Activated T-cell treated with anti-CD3 and anti-CD28 coated beads, Interleukin-2, amount 50 U/mL, for 72 hours (primary cell): Measurements from ENCODE around the gene ACTR2. TPM values are rescaled to one million over a fixed set of nuclear protein-coding genes. Genes with fewer than 3 reads are reported as not detected.
"Not testable (repeated sequence)": the region's sequence is repeated elsewhere in the genome, so short reads cannot be mapped to it uniquely, and the experiment has no call there.

Experiments
- ATAC-seq, 2 donors: fragments of 150-1000 bp; cut with Tn5 transposase; replicated peaks in 1 of 2; 2 replicates each; pipeline ENCODE4 v1.10.0; 2021; ENCODE audit warnings: moderate library complexity in 2 of 2, mild to moderate bottlenecking in 1 of 2
- DNase-seq, 2 donors: peaks; one replicate each; pipeline ENCODE4 v3.0.0; 2021 to 2022; ENCODE audit warnings: mixed read lengths in 1 of 2
- H3K27ac Mint-ChIP-seq: one replicate; pipeline ENCODE4 v1.8.0; 2022; ENCODE audit warnings: mild to moderate bottlenecking, moderate library complexity, mixed read lengths
- H3K27me3 Mint-ChIP-seq: one replicate; pipeline ENCODE4 v1.8.0; 2022; ENCODE audit warnings: low read depth, mixed read lengths
- H3K36me3 Mint-ChIP-seq, 2 donors: one replicate each; pipeline ENCODE4 v1.8.0; 2022; ENCODE audit warnings: mixed read lengths in 2 of 2, mild to moderate bottlenecking in 1 of 2; ENCODE audit not compliant: insufficient read depth in 2 of 2
- H3K4me1 Mint-ChIP-seq: one replicate; pipeline ENCODE4 v1.8.0; 2022; ENCODE audit warnings: low read depth, mixed read lengths
- H3K4me3 Mint-ChIP-seq, 2 donors: one replicate each; pipeline ENCODE4 v1.8.0; 2022; ENCODE audit warnings: mild to moderate bottlenecking in 2 of 2, mixed read lengths in 2 of 2, moderate library complexity in 2 of 2
- H3K9me3 Mint-ChIP-seq, 2 donors: one replicate each; pipeline ENCODE4 v1.8.0; 2022; ENCODE audit warnings: mixed read lengths in 2 of 2
- total RNA-seq, 2 donors: library from RNA; stranded (reverse); gene quantifications; one replicate each; pipeline ENCODE4 v1.2.3, GENCODE V29; 2022

Gene ACTR2
- total RNA-seq, 2 donors from 2014 or later = 219 to 272 TPM

GRCh38 chr2:65313126-65313953 lies 85.7 kb downstream of the ACTR2 start:
- DNase-seq (no peak), ATAC-seq (no peak)
- no peaks in the 10 kb centered on the region for H3K27me3 Mint-ChIP-seq
- H3K4me1 Mint-ChIP-seq = peaks cover 11% of the 10 kb centered on the region
- H3K27ac Mint-ChIP-seq = no peak overlapping the region
- H3K9me3 Mint-ChIP-seq = no peaks in the 10 kb centered on the region
- no peak overlapping the region for H3K4me3 Mint-ChIP-seq
- H3K36me3 Mint-ChIP-seq = no peaks in the 10 kb centered on the region

DNA sequence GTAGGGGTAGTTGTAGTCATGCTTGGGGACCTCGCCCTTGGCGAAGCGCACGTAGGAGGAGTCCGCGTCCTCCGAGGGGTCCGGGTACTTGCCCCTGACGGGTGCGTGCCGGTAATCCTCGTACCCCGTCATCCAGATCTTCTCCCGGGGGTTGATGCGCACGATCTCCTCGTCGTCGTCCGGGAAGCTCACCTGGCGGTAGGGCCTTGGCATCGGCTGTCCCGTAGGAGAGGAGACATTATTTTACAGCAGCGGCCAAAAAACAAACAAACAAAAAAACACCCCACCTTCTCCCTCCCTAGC lies 86.3 kb downstream of the ACTR2 start:
- DNase-seq (no peak), ATAC-seq (no peak)
- H3K4me1 Mint-ChIP-seq = peaks cover 14% of the 10 kb centered on the region
- H3K36me3 Mint-ChIP-seq = peaks cover 0 to under 1% of the 10 kb centered on the region in 2 donors
- H3K27ac Mint-ChIP-seq = no peak overlapping the region
- no peak overlapping the region for H3K4me3 Mint-ChIP-seq
- H3K9me3 Mint-ChIP-seq = no peaks in the 10 kb centered on the region
- no peaks in the 10 kb centered on the region for H3K27me3 Mint-ChIP-seq

GRCh38 chr2:65314801-65315441 lies 87.3 kb downstream of the ACTR2 start:
- no peak for ATAC-seq
- H3K36me3 Mint-ChIP-seq = peaks cover 0 to 6% of the 10 kb centered on the region in 2 donors
- DNase-seq = no peak
- H3K27ac Mint-ChIP-seq = no peak overlapping the region
- H3K9me3 Mint-ChIP-seq = no peaks in the 10 kb centered on the region
- H3K4me3 Mint-ChIP-seq = no peak overlapping the region
- peaks cover 24% of the 10 kb centered on the region for H3K4me1 Mint-ChIP-seq
- H3K27me3 Mint-ChIP-seq = no peaks in the 10 kb centered on the region

- no peaks in the 10 kb centered on the region for H3K27me3 Mint-ChIP-seq
- H3K4me1 Mint-ChIP-seq = peaks cover 36% of the 10 kb centered on the region
- peaks cover 0 to 6% of the 10 kb centered on the region in 2 donors for H3K36me3 Mint-ChIP-seq
- DNase-seq = no peak
- ATAC-seq = no peak
- H3K9me3 Mint-ChIP-seq = no peaks in the 10 kb centered on the region
- H3K27ac Mint-ChIP-seq = no peak overlapping the region
- no peak overlapping the region for H3K4me3 Mint-ChIP-seq
These were observed 88.4 kb downstream of the ACTR2 start for GRCh38 chr2:65316072-65316471.

DNA sequence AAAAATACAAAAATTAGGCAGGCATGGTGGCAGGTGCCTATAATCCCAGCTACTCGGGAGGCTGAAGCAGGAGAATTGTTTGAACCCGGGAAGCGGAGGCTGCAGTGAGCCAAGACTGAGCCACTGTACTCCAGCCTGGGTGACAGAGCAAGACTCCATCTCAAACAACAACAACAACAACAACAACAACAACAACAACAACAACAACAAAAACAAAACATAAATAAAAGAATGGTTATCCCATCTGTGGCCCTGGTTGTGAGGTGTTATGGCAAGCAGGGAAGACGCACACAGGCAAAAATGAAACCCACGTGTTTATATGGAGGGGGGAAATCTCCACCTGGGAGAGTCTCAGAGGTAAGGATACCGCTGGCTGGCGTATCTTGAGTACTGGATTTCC lies 89.7 kb downstream of the ACTR2 start:
- H3K9me3 Mint-ChIP-seq, H3K36me3 Mint-ChIP-seq: not testable (repeated sequence)

DNA sequence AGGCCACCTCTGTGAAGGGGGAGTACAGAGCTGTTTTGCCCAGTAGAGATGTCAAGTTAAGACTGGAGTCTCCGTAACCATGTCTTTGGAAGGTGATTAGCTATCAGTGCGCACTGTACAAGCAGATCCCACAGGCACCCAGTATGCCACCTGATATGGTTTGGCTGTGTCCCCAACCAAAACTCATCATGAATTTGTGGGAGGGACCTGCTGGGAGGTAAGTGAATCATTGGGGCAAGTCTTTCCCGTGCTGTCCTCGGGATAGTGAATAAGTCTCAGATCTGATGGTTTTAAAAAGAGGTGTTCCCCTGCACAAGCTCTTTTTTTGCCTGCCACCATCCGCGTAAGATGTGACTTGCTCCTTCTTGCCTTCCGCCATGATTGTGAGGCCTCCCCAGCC lies 90.2 kb downstream of the ACTR2 start:
- ATAC-seq (no peak), DNase-seq (no peak)
- H3K27me3 Mint-ChIP-seq = no peaks in the 10 kb centered on the region
- no peak overlapping the region for H3K27ac Mint-ChIP-seq
- H3K36me3 Mint-ChIP-seq = peaks cover 0 to 6% of the 10 kb centered on the region in 2 donors
- H3K4me3 Mint-ChIP-seq = no peak overlapping the region
- H3K9me3 Mint-ChIP-seq = no peaks in the 10 kb centered on the region
- peaks cover 37% of the 10 kb centered on the region for H3K4me1 Mint-ChIP-seq

More for the DNA sequence above, 89.7 kb downstream of the ACTR2 start:
- not testable (repeated sequence) for H3K27ac Mint-ChIP-seq, DNase-seq, ATAC-seq, H3K4me3 Mint-ChIP-seq, H3K27me3 Mint-ChIP-seq
- peaks cover 37% of the 10 kb centered on the region for H3K4me1 Mint-ChIP-seq

DNA sequence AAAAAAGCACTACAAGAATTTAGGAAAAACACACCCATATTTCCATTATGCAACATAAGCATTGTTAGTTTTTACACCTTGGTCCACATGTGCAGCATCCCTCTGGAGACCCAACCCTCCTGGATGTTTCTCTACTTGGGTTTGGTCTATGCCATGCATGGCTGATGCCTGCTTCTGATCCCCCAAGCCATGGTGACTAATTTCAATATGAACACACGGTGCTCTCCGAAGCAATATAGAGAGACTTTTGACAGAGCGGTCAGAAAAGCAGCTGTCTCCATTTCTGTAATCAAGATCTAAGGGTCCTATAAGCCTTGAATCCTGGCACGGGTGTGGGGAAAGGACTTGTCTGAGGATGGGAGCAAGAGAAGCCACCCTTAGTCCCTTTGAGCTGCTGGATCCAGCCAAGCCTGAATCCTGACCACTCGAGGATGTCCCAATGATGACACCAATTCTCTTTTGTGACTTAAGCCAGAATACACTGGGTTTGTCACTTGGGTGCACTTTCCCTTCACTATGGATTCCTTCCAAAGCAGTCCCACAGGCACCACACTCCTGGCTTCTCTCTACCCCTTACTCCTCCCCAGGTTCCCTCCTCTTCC lies 91.5 kb downstream of the ACTR2 start:
- Mint-ChIP-seq H3K36me3 (peaks cover 0 to 6% of the 10 kb centered on the region in 2 donors), H3K9me3 (no peaks in the 10 kb centered on the region), H3K27me3 (no peaks in the 10 kb centered on the region), H3K4me3 (peak overlapping the region; percentile 57 to 62), H3K27ac (peak overlapping the region; percentile 54), H3K4me1 (peaks cover 31% of the 10 kb centered on the region)
- DNase-seq (peak; percentile 18 to 27), ATAC-seq (peak; percentile 16 to 29)

GRCh38 chr2:65319674-65320041 lies 92.0 kb downstream of the ACTR2 start:
- Mint-ChIP-seq H3K4me1 (peaks cover 31% of the 10 kb centered on the region), H3K36me3 (peaks cover 0 to 6% of the 10 kb centered on the region in 2 donors), H3K4me3 (peak overlapping the region; percentile 57 to 62), H3K9me3 (no peaks in the 10 kb centered on the region), H3K27ac (peak overlapping the region; percentile 54), H3K27me3 (no peaks in the 10 kb centered on the region)
- ATAC-seq (no peak), DNase-seq (no peak)

GRCh38 chr2:65320042-65320725 lies 92.6 kb downstream of the ACTR2 start:
- Mint-ChIP-seq H3K27me3 (no peaks in the 10 kb centered on the region), H3K4me1 (peaks cover 31% of the 10 kb centered on the region), H3K36me3 (peaks cover 0 to 6% of the 10 kb centered on the region in 2 donors), H3K9me3 (no peaks in the 10 kb centered on the region), H3K27ac (peak overlapping the region; percentile 54), H3K4me3 (peak overlapping the region; percentile 57 to 62)
- DNase-seq (peak; percentile 43), ATAC-seq (peak; percentile 91 to 94)

Other genes with a start within 250 kb of the ACTR2 start
- 10 to 100 TPM; 41.6 to 45.3 TPM for gene SLC1A4, start 238.4 kb upstream of the ACTR2 start, total RNA-seq
- 10 to 100 TPM in 1 of 2 donors, 1 to 10 TPM in 1; 6.1 to 10.4 TPM for gene CEP68, start 171.4 kb upstream of the ACTR2 start, total RNA-seq
- gene RAB1A, start 97.7 kb upstream of the ACTR2 start, total RNA-seq = 10 to 100 TPM; 85.3 to 90.8 TPM
- gene SPRED2, start 204.8 kb downstream of the ACTR2 start, total RNA-seq = 1 to 10 TPM; 3.1 to 4.3 TPM